22Rv1 (cell line): ENCODE measurements around the gene TMEM109.

Experiments
- CTCF ChIP-seq: fragments of 450-650 bp; IDR thresholded peaks from 2 replicates; pipeline ENCODE4 v1.5.1; 2017; ENCODE audit warnings: mild to moderate bottlenecking
- ZFX ChIP-seq: fragments of 450-650 bp; IDR thresholded peaks from 2 replicates; pipeline ENCODE4 v1.6.1; 2017; ENCODE audit warnings: antibody characterized with exemption, borderline replicate concordance

- TF ChIP-seq CTCF (peak; percentile 50), ZFX (no peak)
These were observed 26.4 kb upstream of the TMEM109 start for GRCh38 chr11:60887556-60887955.
